B cell (primary cell): Measurements from ENCODE around the gene RNF114. TPM values are rescaled to one million over a fixed set of nuclear protein-coding genes. Genes with fewer than 3 reads are reported as not detected.

Experiments used
- ATAC-seq: fragments of 200-7000 bp; cut with Tn5 transposase; one replicate; pipeline ENCODE4 v1.10.0; 2021; ENCODE audit warnings: low read depth, mild to moderate bottlenecking, moderate number of reproducible peaks, moderate library complexity
- CTCF ChIA-PET: fragments of 350-600 bp; sonication (Branson Sonifier 250); formaldehyde crosslinking; loops from one replicate; lab custom pipeline; 2021; ENCODE audit warnings: antibody characterized with exemption, inconsistent platforms; lab: Charles Lee
- POLR2A ChIA-PET: fragments of 350-600 bp; sonication (Branson Sonifier 250); formaldehyde crosslinking; loops from one replicate; lab custom pipeline; 2021; ENCODE audit warnings: antibody characterized with exemption; lab: Charles Lee
- DNase-seq: peaks from one replicate; pipeline ENCODE4 v3.0.0; 2013
- H2AFZ ChIP-seq: 2 replicates; pipeline ENCODE4 v1.6.1; 2012; ENCODE audit warnings: mild to moderate bottlenecking, low read depth, low read length; ENCODE audit not compliant: insufficient read depth, poor library complexity, severe bottlenecking
- H3K27ac ChIP-seq, 2 donors: 1 replicate in 1 of 2; 2 replicates in 1 of 2; pipeline ENCODE4 v1.5.1; 2012 to 2013; ENCODE audit warnings: low read length in 2 of 2, mild to moderate bottlenecking in 2 of 2, moderate library complexity in 1 of 2
- H3K27me3 ChIP-seq, 4 experiments: fragments of 200-600 bp in 1 of 4; sonication (generic) in 1 of 4; replicated peaks in 1 of 4; 1 replicate in 2 of 4; 2 replicates in 2 of 4; pipeline versions ENCODE4 v1.6.1 to v1.7.0; 2013 to 2016; ENCODE audit warnings: low read length in 3 of 4, mild to moderate bottlenecking in 2 of 4, mixed read lengths in 1 of 4, moderate library complexity in 1 of 4; ENCODE audit not compliant: insufficient read depth in 4 of 4, control insufficient read depth in 3 of 4; ENCODE audit errors: control extremely low read depth in 1 of 4
- H3K36me3 ChIP-seq, 2 experiments: replicated peaks in 1 of 2; 1 replicate in 1 of 2; 2 replicates in 1 of 2; pipeline versions ENCODE4 v1.6.1 to v1.7.1; 2013; ENCODE audit warnings: low read length in 1 of 2; ENCODE audit not compliant: insufficient read depth in 2 of 2, control insufficient read depth in 1 of 2; ENCODE audit errors: control extremely low read depth in 1 of 2, extremely low read depth in 1 of 2
- H3K4me1 ChIP-seq, 2 donors: fragments of 200-600 bp in 1 of 2; sonication (generic) in 1 of 2; 1 replicate in 1 of 2; 2 replicates in 1 of 2; pipeline versions ENCODE4 v1.5.1 to v1.6.1; 2013 to 2017; ENCODE audit warnings: low read length in 2 of 2; ENCODE audit not compliant: control insufficient read depth in 2 of 2, insufficient read depth in 2 of 2
- H3K4me2 ChIP-seq: replicated peaks from 2 replicates; pipeline ENCODE3; 2012; ENCODE audit warnings: mild to moderate bottlenecking, low read depth, low read length; ENCODE audit not compliant: poor library complexity, severe bottlenecking
- H3K4me3 ChIP-seq, 5 experiments: fragments of 200-600 bp in 1 of 5; sonication (generic) in 1 of 5; 1 replicate in 3 of 5; 2 replicates in 2 of 5; pipeline versions ENCODE4 v1.5.1 to v1.7.0; 2011 to 2016; ENCODE audit warnings: low read length in 4 of 5, mild to moderate bottlenecking in 4 of 5, low read depth in 2 of 5, control low read depth in 1 of 5, moderate library complexity in 1 of 5; ENCODE audit not compliant: insufficient read depth in 1 of 5; ENCODE audit errors: control extremely low read depth in 1 of 5, extremely low read depth in 1 of 5
- H3K79me2 ChIP-seq: fragments of 200-600 bp; sonication (generic); one replicate; pipeline ENCODE4 v1.6.0; 2016; ENCODE audit warnings: low read length; ENCODE audit not compliant: control insufficient read depth, insufficient read depth
- H3K9ac ChIP-seq: fragments of 200-600 bp; sonication (generic); 2 replicates; pipeline ENCODE4 v1.6.1; 2017; ENCODE audit warnings: mild to moderate bottlenecking, low read length, moderate library complexity
- H3K9me3 ChIP-seq, 3 donors: one replicate each; pipeline versions ENCODE4 v1.6.1 to v1.7.1; 2013; ENCODE audit warnings: low read length in 2 of 3; ENCODE audit not compliant: control insufficient read depth in 2 of 3, insufficient read depth in 1 of 3; ENCODE audit errors: control extremely low read depth in 1 of 3
- H4K20me1 ChIP-seq: 2 replicates; pipeline ENCODE4 v1.6.0; 2012; ENCODE audit warnings: mild to moderate bottlenecking, low read length; ENCODE audit not compliant: insufficient read depth, control insufficient read depth, poor library complexity, severe bottlenecking
- H3K27ac Mint-ChIP-seq: one replicate; pipeline ENCODE4 v1.8.0; 2021; ENCODE audit warnings: mixed read lengths
- H3K27me3 Mint-ChIP-seq: one replicate; pipeline ENCODE4 v1.8.0; 2021; ENCODE audit warnings: mixed read lengths
- H3K4me1 Mint-ChIP-seq: one replicate; pipeline ENCODE4 v1.8.0; 2021; ENCODE audit warnings: mixed read lengths
- H3K4me3 Mint-ChIP-seq: one replicate; pipeline ENCODE4 v1.8.0; 2021; ENCODE audit warnings: mixed read lengths
- H3K9me3 Mint-ChIP-seq: one replicate; pipeline ENCODE4 v1.8.0; 2022; ENCODE audit warnings: mixed read lengths; ENCODE audit not compliant: insufficient read depth
- EZH2 ChIP-seq: IDR thresholded peaks from 2 replicates; pipeline ENCODE4 v1.6.1; 2012; ENCODE audit warnings: borderline replicate concordance, low read depth, mild to moderate bottlenecking, moderate library complexity, low read length; ENCODE audit not compliant: insufficient read depth, poor library complexity, severe bottlenecking
- WGBS: methylation state at CpG from one replicate; pipeline ENCODE4 v1.1.5; 2013; ENCODE audit warnings: missing lambda C conversion rate; ENCODE audit not compliant: insufficient coverage; 5-methylcytosine and 5-hydroxymethylcytosine counted together
- intact Hi-C: fragments of 100-400 bp; cut with micrococcal nuclease; formaldehyde crosslinking; loops from one replicate; pipeline ENCODE4 v1.10.0; 2022
- polyA plus RNA-seq: library from polyadenylated mRNA; depleted of rRNA; stranded (reverse); fragments of >200 nt; gene quantifications from 2 replicates; pipeline ENCODE4 v1.2.3, GENCODE V29; 2012
- total RNA-seq, 2 donors: library from RNA; stranded (reverse); fragments of 120-200 nt in 1 of 2; gene quantifications; 1 replicate in 1 of 2; 2 replicates in 1 of 2; pipeline versions ENCODE4 v1.2.3 to v1.2.4, GENCODE V29; 2013 to 2022
- TF ChIP-seq, protein P1 (sequence below): fragments of 200-600 bp; IDR thresholded peaks from one replicate; pipeline ENCODE4 v1.8.0; 2022; ENCODE audit warnings: antibody characterized with exemption, mild to moderate bottlenecking

Gene RNF114
- total and polyA plus RNA-seq, 2 donors (not counting 1 experiment from before 2014, with no cell fraction given) = 81.7 to 117 TPM

DNA sequence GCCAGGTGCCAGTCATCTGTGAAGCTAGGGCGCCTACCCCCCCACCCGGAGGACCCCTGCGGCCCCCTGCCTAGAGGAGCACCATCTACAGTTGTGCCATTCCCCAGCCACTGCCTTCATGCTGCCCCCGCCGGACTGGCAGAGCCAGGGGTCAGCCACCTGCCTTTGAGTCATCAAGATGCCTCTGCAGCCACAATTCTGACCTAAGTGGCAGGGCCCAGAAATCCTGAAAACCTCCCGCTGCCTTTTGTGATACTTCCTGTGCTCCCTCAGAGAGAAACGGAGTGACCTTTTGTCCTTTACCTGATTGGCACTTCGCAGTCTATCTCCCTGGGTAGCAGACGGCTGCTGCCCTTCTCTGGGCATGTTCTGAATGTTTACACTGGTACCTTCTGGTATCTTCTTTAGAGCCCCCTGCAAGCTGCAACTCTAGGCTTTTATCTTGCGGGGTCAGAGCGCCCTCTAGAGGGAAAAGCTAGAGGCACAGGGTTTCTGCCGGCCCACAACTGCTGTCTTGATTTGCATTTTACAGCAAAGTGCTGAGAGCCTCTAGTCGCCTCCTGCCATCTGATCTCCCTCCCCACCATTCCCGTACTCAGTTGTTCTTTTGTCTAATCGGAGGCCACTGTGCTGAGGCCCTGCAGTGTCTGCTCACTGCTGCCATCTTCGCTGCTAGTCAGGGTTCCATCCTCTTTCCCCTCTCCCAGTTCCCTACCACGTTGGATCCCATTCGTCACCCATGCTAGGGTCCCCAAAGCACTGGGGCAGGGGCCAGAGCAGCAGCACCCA lies 47.8 kb upstream of the RNF114 start:
- Mint-ChIP-seq H3K4me3 (no peak overlapping the region), H3K27ac (peak overlapping the region; percentile 43), H3K9me3 (no peaks in the 10 kb centered on the region), H3K4me1 (peaks cover 4% of the 10 kb centered on the region), H3K27me3 (no peaks in the 10 kb centered on the region)
- Histone ChIP-seq H3K36me3 (peaks cover 0 to 51% of the 10 kb centered on the region in 2 experiments), H3K9me3 (no peaks in the 10 kb centered on the region), H3K27ac (no peak overlapping the region), H4K20me1 (no peaks in the 10 kb centered on the region), H3K4me1 (peaks cover 0 to under 1% of the 10 kb centered on the region in 2 donors), H2AFZ (no peak overlapping the region), H3K79me2 (no peaks in the 10 kb centered on the region), H3K27me3 (no peaks in the 10 kb centered on the region), H3K4me3 (no peak overlapping the region), H3K4me2 (no peak overlapping the region), H3K9ac (no peak overlapping the region)
- intact Hi-C loops = loop anchor here (1.0 kb wide), 1 partner anchor 277 kb away; no protein-coding TSS in a partner anchor
- WGBS = 78% methylated on average over 18 of the region's 18 CpGs
- TF ChIP-seq EZH2 = no peak
- TF ChIP-seq, protein P1, sequence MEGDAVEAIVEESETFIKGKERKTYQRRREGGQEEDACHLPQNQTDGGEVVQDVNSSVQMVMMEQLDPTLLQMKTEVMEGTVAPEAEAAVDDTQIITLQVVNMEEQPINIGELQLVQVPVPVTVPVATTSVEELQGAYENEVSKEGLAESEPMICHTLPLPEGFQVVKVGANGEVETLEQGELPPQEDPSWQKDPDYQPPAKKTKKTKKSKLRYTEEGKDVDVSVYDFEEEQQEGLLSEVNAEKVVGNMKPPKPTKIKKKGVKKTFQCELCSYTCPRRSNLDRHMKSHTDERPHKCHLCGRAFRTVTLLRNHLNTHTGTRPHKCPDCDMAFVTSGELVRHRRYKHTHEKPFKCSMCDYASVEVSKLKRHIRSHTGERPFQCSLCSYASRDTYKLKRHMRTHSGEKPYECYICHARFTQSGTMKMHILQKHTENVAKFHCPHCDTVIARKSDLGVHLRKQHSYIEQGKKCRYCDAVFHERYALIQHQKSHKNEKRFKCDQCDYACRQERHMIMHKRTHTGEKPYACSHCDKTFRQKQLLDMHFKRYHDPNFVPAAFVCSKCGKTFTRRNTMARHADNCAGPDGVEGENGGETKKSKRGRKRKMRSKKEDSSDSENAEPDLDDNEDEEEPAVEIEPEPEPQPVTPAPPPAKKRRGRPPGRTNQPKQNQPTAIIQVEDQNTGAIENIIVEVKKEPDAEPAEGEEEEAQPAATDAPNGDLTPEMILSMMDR = peak; percentile 77
- DNase-seq (peak; percentile 71), ATAC-seq (peak; percentile 66)
- ChIA-PET CTCF (interaction anchor here (0.6 to 2.0 kb wide), 12 partner anchors 8 to 558 kb away, joined by 3 to 6 read pairs (median 3); no protein-coding TSS in a partner anchor), POLR2A (no interaction called here)
